ENCODE results near the gene ISOC2.
"Not testable (repeated sequence)": the region's sequence is repeated elsewhere in the genome, so short reads cannot be mapped to it uniquely, and the experiment has no call there.

Gene ISOC2

DNA sequence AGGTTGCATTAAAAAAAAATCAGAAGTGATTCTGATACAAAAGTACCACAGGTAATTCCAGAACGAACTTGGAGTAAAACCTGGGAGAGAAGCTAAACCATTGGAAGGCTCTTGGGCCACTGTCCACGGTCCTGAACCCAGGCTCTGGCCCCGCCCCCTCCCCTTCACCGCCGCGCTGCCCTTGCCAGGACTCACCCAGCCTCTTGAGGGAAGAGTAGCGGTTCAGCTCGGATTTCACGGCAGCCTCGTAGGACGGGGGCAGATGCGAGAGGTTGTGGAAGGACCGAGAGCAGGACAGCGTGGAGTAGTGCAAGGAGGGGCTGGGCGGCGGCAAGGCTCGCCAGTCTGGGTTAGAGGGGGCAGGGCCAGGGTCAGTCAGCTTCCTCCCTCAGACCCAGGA is 24.0 kb downstream of the ISOC2 start:
- DNase-seq, result peak; percentile 19

DNA sequence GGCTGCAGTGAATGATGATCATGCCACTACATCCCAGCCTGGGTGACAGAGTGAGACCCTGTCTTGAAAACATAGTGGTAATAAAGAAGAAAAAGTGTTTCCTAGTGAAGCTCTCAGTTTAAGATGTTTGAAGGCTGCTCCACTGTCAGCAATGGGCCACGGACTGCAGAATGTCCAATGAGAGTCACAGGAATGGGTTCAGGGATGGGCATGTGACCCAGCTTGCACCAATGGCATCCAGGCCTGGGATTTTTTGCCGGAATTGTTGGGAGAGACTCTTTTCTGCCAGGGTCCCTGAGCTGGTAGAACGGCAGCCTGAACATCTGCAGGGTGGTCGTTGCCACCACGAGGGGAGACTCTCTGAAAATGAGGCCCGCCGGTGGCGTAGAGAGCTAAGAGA is 24.6 kb downstream of the ISOC2 start:
- DNase-seq, result no peak

DNA sequence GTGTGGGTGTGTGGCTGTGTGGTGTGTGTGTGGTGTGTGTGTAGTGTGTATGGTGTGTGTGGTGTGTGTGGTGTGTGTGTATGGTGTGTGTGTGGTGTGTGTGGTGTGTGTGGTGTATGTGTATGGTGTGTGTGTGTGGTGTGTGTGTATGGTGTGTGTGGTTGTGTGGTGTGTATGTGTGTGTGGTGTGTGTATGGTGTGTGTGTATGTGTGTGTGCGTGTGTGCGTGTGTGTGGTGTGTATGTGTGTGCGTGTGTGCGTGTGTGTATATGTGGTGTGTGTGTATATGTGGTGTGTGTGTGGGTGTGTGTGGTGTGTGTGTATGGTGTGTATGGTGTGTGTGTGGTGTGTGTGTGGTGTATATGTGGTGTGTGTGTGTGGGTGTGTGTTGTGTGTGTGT is 26.4 kb downstream of the ISOC2 start:
- no peak for DNase-seq

DNA sequence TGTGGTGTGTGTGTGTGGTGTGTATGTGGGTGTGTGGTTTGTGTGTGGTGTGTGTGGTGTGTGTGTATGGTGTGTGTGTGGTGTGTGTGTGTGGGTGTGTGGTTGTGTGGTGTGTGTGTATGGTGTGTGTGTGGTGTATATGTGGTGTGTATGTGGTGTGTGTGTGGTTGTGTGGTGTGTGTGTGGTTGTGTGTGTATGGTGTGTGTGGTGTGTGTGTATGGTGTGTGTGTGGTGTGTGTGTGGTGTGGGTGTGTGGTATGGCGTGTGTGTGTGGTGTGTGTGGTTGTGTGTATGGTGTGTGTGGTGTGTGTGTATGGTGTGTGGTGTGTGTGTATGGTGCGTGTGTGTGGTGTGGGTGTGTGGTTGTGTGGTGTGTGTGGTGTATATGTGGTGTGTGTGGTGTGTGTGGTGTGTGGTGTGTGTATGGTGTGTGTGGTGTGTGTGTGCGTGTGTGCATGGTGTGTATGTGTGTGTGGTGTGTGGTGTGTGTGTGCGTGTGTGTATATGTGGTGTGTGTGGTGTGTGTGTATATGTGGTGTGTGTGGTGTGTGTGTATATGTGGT is 27.0 kb downstream of the ISOC2 start:
- no peak for DNase-seq

DNA sequence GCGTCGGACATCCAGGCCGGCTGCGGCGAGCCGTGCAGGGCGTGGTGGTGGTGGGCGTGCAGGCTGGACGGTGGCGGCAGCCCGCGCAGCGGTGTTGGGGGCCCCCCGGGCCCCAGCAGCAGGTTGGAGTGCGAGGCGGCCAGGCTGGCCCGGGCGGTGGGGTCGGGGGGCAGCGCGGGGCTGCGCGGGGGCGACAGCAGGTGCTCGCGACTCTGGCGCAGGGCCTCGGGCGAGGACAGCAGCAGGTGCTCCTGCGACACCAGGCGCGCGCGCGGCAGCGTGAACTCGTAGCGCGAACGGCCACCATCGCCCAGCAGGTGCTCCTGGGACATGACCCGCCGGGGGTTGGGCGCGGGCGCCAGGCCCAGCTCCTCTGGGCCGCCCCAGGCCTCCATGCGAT is 28.1 kb downstream of the ISOC2 start:
- no peak for DNase-seq

DNA sequence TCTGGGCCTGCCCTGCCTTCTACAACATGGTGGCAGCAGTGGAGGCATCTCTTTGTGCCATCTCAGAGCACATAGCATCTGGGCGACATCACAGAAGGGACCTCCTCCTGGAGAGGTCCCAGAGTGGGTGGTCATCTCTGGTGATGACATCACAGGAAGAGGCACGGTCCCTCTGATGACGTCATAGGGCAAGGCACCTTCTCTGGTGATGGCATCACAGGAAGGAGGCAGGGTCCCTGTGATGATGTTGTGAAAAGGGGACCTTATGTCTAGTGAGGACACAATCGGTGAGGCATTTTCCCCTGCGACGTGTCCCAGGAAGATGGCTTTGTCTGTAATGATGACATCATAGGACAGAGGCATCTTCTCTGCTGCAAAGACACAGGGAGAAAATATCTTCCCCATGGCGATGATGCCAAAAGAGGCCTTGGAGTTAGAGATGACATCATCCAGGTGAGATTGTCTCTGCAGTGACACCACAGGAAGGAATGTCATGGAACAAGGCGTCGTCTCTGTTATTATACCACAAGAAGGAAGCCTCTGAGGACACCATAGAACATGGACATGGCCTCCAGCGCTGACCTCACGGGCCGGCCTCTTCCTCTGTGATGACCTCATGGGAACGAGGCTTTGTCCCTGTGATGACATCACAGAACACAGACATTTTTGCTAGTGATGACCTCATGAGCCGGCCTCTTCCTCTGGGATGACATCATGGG is 29.0 kb downstream of the ISOC2 start:
- DNase-seq, result no peak

DNA sequence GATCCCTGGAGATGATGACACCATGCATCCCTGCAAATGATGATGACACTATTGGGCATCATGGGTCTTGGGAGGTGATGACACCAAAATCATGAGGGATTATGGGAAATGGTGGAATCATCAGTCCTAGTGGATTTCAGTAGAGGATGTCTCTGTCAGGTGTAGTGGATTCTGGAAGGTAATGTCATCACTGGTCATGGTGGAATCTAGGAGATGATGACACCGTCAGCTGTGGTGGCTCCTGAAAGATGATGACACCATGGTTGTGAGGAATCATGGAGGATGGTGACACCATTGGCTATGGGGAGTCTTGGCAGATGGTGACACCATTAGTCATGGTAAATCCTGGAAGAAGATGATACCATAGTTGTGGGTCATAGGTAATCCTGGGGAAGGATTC is 30.3 kb downstream of the ISOC2 start:
- DNase-seq, result no peak

DNA sequence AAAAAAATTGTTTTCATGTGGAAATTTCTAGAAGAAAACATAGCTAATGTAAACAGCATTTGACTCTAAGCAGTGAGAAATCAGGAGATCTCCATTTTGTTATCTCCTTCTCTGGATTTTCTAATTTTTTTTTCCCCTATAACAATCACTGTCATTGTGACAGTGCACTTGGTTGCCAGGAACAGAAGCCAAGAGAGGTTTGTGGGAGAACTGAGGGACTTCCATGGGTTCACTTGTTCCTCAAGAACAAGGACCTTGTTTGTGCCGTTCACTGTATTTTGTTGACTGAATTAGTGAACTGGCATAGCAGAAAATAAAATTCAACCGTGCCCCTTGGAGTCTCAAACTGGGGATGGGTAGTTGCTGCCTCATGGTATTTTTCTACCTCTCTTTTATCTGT is 35.4 kb downstream of the ISOC2 start:
- no peak for DNase-seq

DNA sequence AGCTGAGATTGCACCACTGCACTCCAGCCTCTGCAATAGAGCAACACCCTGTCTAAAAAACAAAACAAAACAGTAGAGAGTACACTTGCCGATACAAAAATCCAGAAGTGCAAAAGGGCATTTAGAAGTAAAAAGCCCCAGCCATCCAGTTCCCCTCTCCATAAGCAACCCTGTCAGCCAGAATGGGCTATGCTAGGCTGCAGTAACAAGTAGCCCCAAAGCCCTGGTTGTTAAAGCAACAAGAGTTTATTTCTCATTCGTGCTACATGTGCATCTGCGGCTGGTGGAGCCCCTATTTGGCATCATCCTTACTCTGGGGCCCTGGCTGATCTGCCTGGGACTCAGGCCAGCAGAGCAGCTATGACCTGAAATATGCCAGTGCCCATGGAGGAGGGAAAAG is 36.9 kb downstream of the ISOC2 start:
- DNase-seq, result no peak

DNA sequence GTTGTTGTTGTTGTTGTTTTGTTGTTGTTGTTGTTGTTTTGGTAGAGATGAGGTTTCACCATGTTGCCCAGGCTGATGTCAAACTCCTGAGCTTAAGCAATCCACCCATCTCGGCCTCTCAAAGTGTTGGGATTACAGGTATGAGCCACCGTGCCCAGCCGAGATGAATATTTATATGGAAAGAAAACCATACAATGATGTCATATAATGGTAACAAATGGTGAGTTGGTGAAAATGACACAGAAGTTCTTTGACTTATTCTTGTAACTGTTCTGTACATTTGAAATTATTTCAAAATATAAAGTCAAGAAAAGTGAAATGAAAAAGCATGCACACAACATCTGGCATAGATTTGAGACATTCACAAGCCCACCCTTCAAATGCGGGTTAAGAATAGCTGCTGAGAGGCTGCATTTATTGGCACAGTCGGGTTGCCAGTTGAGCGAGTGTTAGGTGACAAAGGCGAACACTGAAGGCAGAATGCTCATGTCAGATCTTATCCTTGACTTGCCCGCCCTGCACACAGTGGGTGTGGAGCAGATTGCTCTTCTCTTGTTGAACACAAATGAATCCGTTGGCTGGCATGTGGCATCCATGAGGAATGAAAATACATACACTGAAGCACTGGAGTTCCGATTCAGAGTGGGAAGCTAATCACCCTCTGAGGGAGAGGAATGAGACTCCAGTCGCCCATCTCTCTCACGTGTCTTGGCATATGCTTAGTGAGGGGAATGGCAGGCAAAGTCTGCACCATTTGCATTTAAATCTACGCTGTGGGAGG is 38.0 kb downstream of the ISOC2 start:
- no peak for DNase-seq

DNA sequence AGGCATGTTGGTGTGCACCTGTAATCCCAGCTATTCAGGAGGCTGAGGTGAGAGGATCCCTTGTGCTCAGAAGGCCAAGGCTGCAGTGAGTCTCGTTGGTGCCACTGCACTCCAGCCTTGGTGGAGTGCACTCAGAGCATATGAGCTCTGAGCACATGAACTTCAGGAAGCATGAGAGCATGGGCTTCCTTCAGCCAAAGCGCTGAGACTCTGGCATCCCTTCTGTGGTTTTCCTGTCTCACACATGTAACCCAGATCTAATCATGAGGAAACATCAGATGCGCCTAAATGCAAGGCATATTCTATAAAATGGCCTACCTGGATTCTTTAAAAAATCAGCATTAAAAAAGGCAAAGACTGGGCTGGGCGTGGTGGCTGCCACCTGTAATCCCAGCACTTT is 40.2 kb downstream of the ISOC2 start:
- DNase-seq, result peak; percentile 59

DNA sequence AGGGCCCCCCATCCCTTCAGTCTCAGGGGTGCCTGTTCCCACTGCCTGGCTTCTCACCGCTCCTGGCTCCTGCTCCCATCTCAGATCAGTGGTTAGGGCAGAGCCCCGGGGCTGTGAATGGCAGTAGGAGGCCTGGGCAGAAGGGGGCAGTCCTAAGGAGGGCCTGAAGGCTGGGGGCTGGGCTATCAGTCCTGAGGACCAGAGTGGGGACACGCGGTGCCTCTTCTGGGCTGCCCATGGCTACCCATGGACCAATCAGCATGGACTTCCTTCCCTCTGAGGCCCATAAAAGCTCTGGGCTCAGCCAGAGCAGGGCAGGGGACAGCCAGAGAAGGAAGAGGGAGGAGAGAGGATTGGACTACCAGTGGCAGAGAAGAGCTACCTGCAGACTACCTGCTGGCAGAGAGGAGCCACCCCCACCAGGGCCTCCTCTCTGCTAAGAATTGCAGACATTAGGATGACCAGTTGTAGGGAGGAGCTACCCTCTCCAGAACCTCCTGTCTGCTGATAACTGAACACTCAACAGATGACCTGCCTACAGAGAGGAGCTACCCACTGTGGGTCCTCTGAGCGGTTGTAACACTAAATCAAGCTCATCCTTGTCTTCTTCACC is 41.7 kb downstream of the ISOC2 start:
- no peak for DNase-seq

DNA sequence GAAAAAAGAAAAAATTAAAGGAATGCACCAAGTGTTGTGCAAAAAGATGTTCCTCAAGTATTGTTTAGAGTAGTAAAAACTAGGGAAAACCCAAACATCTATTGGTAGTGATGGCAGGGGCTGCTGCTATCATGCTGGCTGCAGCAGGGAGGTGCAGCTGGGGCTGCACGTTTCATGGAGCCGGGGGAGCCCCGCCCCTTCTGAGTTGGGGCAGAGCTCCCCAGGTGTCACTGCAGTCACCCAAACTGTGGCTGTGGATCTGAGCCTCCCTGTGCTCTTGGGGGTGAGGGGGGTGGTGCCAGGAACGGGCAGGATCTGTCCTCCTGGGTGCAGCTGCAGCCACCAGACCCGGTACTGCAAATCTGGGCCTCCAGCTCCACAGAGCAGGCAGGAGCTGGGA is 42.3 kb downstream of the ISOC2 start:
- no peak for DNase-seq

DNA sequence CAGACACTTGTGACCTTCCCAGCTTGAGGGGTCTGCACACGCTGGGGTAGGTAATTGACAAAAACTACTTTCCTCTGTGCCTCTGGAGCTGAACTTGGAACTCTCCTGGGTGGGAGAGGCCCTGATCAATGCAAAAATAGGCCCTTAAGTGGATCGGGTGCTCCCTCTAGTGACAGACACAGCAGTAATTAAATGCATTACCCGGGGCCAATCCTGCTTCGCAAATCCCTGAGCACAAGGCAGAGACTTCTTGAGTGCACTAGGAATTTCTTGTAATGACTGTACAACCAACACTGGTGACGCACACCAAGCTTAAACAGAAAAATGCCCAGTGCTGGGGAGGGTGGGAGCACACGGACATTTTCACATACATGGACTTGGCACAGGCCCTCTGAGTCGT is 43.3 kb downstream of the ISOC2 start:
- peak; percentile 76 for DNase-seq

DNA sequence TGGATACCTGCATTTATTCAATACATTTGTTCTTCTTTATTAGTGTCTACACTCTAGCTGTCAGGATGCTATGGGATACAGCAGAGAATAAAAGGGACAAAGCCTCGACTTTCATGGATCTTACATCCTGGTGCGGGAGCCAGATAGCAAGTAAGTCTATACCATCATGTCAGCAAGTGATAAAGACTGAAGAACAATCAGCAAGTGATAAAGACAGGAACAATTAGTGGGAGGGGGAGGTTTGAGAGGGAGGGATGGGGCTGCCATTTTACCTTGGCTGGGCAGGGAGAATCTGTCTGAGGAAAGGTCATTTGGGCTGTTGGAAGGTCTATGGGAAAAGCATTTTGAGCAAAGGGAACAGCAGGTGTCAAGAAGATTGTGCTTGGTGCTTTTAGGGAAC is 51.3 kb downstream of the ISOC2 start:
- no peak for DNase-seq

DNA sequence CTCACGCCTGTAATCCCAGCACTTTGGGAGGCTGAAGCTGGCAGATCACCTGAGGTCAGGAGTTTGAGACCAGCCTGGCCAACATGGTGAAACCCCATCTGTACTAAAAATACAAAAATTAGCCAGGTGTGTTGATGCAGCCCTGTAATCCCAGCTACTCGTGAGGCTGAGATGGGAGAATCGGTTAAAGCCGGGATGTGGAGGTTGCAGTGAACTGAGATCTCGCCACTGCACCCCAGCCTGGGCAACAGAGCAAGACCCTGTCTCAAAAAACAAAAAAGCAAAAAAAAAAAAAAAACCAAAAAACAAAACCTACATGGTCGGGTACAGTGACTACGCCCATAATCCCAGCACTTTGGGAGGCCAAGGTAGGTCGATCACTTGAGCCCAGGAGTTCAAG is 52.3 kb downstream of the ISOC2 start:
- DNase-seq, result not testable (repeated sequence)

DNA sequence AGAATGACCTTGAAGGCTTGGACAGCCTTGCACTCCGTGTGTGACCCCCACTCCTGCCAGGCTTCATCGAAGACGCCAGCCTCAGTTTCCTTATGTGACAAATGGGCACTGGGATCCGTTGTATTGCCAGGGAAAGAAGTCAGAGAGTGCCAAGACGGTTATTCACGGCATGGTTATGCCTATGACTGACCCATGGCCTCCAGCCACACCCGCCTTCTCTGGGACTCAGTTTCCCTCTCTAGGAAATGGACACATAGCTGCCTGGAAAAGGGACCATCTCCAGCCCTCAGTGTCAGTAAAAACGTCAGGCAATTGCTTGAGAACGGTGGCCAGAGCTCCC is 52.9 kb downstream of the ISOC2 start:
- no peak for DNase-seq

DNA sequence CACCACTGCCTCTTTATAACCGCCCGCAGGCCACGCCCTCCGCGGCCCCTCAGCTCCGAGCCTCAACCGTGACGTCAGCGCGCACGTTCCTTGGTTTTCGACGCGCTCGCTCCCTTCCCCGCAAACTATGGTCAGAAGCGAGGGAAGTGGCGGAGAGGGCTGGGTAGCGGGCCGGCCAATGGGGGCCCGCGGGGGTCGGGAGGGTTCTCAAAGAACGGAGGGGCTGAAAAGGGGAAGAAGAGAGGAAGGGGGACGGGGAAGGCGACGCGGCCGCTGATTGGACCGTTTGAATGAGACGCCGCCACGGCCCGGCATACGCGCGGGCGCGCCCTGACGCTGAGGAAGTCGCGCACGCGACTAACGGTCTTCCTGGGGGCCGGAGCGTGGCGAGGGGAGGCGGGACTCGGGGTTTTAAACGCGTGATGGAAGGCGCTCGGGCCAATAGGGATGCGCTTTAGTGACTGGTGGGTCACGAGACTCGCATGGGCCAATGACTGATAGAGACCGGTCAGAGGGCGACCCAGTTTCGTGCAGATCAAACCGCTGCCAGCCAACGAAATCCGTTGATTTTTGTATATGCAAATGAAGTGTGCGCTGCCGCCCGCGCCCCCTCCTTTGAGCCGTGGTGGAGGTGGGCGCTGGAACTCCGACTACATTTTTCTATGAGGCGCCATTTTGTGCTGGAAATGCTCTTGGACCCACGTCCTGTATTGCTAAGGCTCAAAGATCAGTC is 53.5 kb downstream of the ISOC2 start:
- peak; percentile 99 for DNase-seq

DNA sequence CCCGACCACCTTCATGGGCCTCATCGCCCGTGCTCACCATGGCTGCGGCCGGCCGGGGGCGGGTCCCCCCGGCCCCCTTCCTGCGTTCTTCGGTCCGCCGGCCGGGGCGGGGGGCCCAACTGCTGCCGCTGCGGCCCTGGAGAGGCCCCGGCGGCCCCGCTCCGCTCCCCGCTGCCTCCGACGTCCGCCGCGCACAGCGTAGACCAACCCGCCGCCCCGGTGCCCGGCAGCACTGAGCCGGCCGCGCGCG is 54.0 kb downstream of the ISOC2 start, which contains the start of gene UBE2S:
TSS of gene UBE2S (minus strand) at position 239 of the 250 bp plus-strand sequence. CDS start at position 40, 199 bp downstream.
- not testable (repeated sequence) for DNase-seq

DNA sequence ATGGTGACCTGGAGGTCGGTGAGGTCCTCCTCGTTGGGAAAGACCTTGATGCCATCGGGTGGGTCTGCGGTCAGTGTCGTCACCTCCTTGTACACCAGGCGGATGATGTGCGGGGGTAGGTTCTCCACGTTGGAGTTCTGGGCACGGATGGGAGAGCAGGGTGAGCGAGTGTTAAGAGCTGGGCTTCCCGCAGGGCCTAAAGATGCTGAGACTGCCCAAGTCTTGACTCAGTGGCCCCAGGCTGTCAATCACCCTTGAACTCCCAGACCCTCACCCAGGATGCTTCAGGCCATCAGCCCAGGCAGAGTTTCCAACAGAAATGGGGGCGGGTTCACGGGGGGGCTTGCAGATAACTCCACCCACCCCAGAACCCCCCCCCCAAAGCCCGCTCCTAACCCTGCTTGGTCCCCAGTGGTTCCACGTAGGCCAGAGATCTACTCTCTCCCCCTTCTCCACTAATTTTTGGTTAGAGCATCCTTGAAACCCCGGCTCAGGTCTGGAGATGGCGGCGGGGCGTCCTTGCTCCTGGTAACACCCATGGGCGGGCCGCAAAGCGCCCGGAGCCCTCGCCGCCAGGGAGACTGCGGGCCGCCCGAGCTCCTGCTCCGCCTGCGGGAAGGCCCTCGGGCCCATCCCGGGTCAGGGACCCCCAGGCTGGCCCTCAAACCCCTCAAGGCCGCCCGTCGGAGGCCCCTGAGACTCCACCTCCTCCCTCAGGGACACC is 54.5 kb downstream of the ISOC2 start:
- peak; percentile 20 for DNase-seq

DNA sequence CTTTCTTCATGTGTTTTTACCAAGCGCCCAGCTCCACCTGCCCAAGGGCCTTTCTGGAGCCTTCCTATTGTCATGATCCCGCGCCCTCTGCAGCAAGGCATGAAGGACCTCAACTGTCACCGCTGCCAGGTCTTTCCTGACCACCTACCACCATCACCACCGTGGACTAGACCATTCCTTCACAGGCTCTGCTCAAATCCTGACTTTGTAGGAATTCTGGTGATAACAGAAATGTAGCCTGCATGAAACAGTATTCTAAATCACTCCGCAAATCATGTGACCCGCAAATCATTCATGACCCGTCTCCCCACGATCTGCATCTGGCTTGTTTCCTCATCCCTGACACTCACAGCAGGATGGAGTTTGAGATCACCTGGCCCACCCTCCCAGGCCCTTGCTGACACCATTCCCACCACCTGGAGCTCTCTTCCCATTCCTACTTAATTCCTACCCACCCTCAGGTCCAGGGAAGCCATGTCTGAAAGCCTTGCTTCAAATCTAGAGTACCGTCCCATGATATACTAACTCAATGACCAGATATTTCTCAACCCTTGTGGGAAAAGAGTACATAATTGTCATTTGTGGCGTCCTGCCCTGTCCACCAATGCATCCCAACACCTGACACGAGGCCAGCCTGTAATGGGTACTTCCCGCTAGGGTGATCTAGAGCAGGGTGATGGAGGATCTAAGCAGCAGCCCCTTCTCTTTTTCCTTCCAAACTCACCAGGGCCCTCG is 55.2 kb downstream of the ISOC2 start:
- DNase-seq, result peak; percentile 19

DNA sequence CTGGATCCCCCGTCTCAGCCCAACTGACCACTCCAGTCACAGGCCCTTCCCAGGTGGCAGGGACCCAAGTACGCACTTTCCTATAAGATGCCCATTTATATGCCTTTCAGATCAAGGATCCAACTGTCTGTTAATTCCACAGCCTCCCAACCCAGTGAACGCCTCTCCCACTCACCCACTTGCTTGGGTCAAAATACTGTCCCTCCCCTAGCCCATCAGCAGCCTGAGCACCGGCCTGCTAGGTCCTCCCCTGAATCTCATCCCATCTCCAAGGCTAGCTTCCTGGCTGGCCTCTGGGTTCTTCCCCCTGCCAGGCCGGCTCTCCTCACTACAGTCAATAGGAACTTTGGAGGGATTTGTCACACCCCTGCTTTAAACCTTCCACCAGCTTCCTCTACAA is 55.8 kb downstream of the ISOC2 start:
- no peak for DNase-seq
